ENCODE data around the gene DAND5. TPM values are rescaled to one million over a fixed set of nuclear protein-coding genes. Genes with fewer than 3 reads are reported as not detected.

Gene DAND5
- total and polyA plus RNA-seq, 9 of the 15 experiments (the other 6 are each of a cell fraction or from before 2014, with no cell fraction given): 0.22 to 0.83 (median 0.60) TPM

GRCh38 chr19:12983542-12984142, 14.3 kb downstream of the DAND5 start (continued):
- TF ChIP-seq RERE (CRISPR knock-in tag; IDR thresholded peaks at IDR 0.05; ENCODE audit: borderline replicate concordance): no peak
- TF ChIP-seq ATF6 (CRISPR knock-in tag; IDR thresholded peaks at IDR 0.05): no peak
- peak; percentile 89 for TF ChIP-seq DMBX1 (CRISPR knock-in tag; IDR thresholded peaks at IDR 0.05; ENCODE audit: borderline replicate concordance)
- TF ChIP-seq IRF9 (tag; IDR thresholded peaks at IDR 0.05): no peak
- TF ChIP-seq KLF10 (CRISPR knock-in tag; IDR thresholded peaks at IDR 0.05): no peak
- peak; percentile 40 for TF ChIP-seq HCFC1 (IDR thresholded peaks at IDR 0.05; ENCODE audit: low read depth, low read length)
- no peak for TF ChIP-seq ZNF41 (CRISPR knock-in tag; conservative IDR thresholded peaks at IDR 0.05)
- peak; percentile 45 for TF ChIP-seq CTCFL (IDR thresholded peaks at IDR 0.05; ENCODE audit: borderline replicate concordance, insufficient read depth, low read depth, low read length, poor library complexity, severe bottlenecking)
- no peak for TF ChIP-seq ZFX (CRISPR knock-in tag; IDR thresholded peaks at IDR 0.05)
- TF ChIP-seq ZNF133 (CRISPR knock-in tag; IDR thresholded peaks at IDR 0.05): no peak
- TF ChIP-seq NFE2L1 (tag; IDR thresholded peaks at IDR 0.05; ENCODE audit: borderline replicate concordance, low read depth): no peak
- no peak for TF ChIP-seq NCOA1 (IDR thresholded peaks at IDR 0.05; ENCODE audit: low read depth)
- no peak for TF ChIP-seq ZNF75A (CRISPR knock-in tag; IDR thresholded peaks at IDR 0.05)
- TF ChIP-seq NFIC (IDR thresholded peaks at IDR 0.05): peak; percentile 32; the same call in 1 of the 2 replicates
- no peak for TF ChIP-seq PATZ1 (CRISPR knock-in tag; IDR thresholded peaks at IDR 0.05; ENCODE audit: borderline replicate concordance)

Data from K562 (cell line).